SK-N-SH treated with all-trans-retinoic acid at 6 μM for 48 hours (cell line): ENCODE results near the gene SP3.
"Not testable (repeated sequence)": the region's sequence is repeated elsewhere in the genome, so short reads cannot be mapped to it uniquely, and the experiment has no call there.

Experiments
- ATAC-seq: fragments of 200-7000 bp; cut with Tn5 transposase; 3 replicates; pipeline ENCODE4 v1.9.1; 2020; ENCODE audit warnings: mild to moderate bottlenecking, moderate library complexity
- ARNTL ChIP-seq: fragments of 450-650 bp; formaldehyde crosslinking; IDR thresholded peaks from 2 replicates; pipeline ENCODE4 v1.5.0; 2020; ENCODE audit warnings: low read depth, mild to moderate bottlenecking, moderate library complexity, borderline replicate concordance
- BACH2 ChIP-seq: fragments of 250-450 bp; sonication (Bioruptor Pico); IDR thresholded peaks from 2 replicates; pipeline ENCODE4 v1.9.0; 2021; ENCODE audit warnings: mild to moderate bottlenecking, borderline replicate concordance
- CREB5 ChIP-seq: fragments of 250-450 bp; sonication (Bioruptor Pico); IDR thresholded peaks from 2 replicates; pipeline ENCODE4 v1.5.1; 2020; ENCODE audit warnings: low read depth, mild to moderate bottlenecking, moderate library complexity
- CSDC2 ChIP-seq: fragments of 250-450 bp; sonication (Bioruptor Pico); IDR thresholded peaks from 2 replicates; pipeline ENCODE4 v1.5.0; 2020; ENCODE audit warnings: mild to moderate bottlenecking, moderate library complexity
- ESRRG ChIP-seq: fragments of 250-450 bp; sonication (Bioruptor Pico); IDR thresholded peaks from 2 replicates; pipeline ENCODE4 v1.6.1; 2021; ENCODE audit warnings: mild to moderate bottlenecking
- ISL1 ChIP-seq: fragments of 250-450 bp; sonication (Bioruptor Pico); IDR thresholded peaks from 2 replicates; pipeline ENCODE4 v2.1.2; 2022; ENCODE audit warnings: mild to moderate bottlenecking, moderate library complexity
- OSR1 ChIP-seq: fragments of 250-450 bp; sonication (Bioruptor Pico); IDR thresholded peaks from 2 replicates; pipeline ENCODE4 v1.8.0; 2022; ENCODE audit warnings: moderate library complexity, mild to moderate bottlenecking, inconsistent platforms
- PATZ1 ChIP-seq: fragments of 250-450 bp; sonication (Bioruptor Pico); IDR thresholded peaks from 2 replicates; pipeline ENCODE4 v1.8.0; 2020; ENCODE audit warnings: mild to moderate bottlenecking, moderate library complexity, borderline replicate concordance
- PPARA ChIP-seq: fragments of 250-450 bp; sonication (Bioruptor Pico); IDR thresholded peaks from 2 replicates; pipeline ENCODE4 v1.5.0; 2020; ENCODE audit warnings: mild to moderate bottlenecking, borderline replicate concordance
- RARB ChIP-seq: fragments of 250-450 bp; sonication (Bioruptor Pico); IDR thresholded peaks from 2 replicates; pipeline ENCODE4 v1.8.0; 2021; ENCODE audit warnings: mild to moderate bottlenecking, moderate library complexity
- SNAI2 ChIP-seq: fragments of 250-450 bp; sonication (Bioruptor Pico); IDR thresholded peaks from 2 replicates; pipeline ENCODE4 v1.5.0; 2020; ENCODE audit warnings: mild to moderate bottlenecking, moderate library complexity
- TCF4 ChIP-seq: fragments of 250-450 bp; sonication (Bioruptor Pico); IDR thresholded peaks from 2 replicates; pipeline ENCODE4 v1.8.0; 2021; ENCODE audit warnings: mild to moderate bottlenecking, moderate library complexity, borderline replicate concordance
- TOX ChIP-seq: fragments of 250-450 bp; sonication (Bioruptor Pico); IDR thresholded peaks from 2 replicates; pipeline ENCODE4 v1.8.0; 2021; ENCODE audit warnings: mild to moderate bottlenecking, moderate library complexity, borderline replicate concordance
- TSHZ2 ChIP-seq: fragments of 250-450 bp; sonication (Bioruptor Pico); IDR thresholded peaks from 2 replicates; pipeline ENCODE4 v1.5.0; 2020; ENCODE audit warnings: mild to moderate bottlenecking, moderate library complexity
- ZC3H10 ChIP-seq: fragments of 250-450 bp; sonication (Bioruptor Pico); IDR thresholded peaks from 2 replicates; pipeline ENCODE4 v1.5.1; 2021; ENCODE audit warnings: mild to moderate bottlenecking, moderate library complexity
- ZFP3 ChIP-seq: fragments of 250-450 bp; sonication (Bioruptor Pico); IDR thresholded peaks from 2 replicates; pipeline ENCODE4 v1.5.0; 2020; ENCODE audit warnings: mild to moderate bottlenecking, moderate library complexity
- ZFP30 ChIP-seq: fragments of 450-650 bp; formaldehyde crosslinking; IDR thresholded peaks from 2 replicates; pipeline ENCODE4 v1.5.0; 2022; ENCODE audit warnings: mild to moderate bottlenecking, moderate library complexity
- ZNF565 ChIP-seq: fragments of 450-650 bp; formaldehyde crosslinking; conservative IDR thresholded peaks from 2 replicates; pipeline ENCODE4 v1.5.0; 2020; ENCODE audit warnings: low read depth, mild to moderate bottlenecking, moderate library complexity
- ZNF8 ChIP-seq: fragments of 450-650 bp; formaldehyde crosslinking; IDR thresholded peaks from 2 replicates; pipeline ENCODE4 v1.5.0; 2020; ENCODE audit warnings: mild to moderate bottlenecking, moderate library complexity
- TF ChIP-seq, protein P1 (sequence below): fragments of 250-450 bp; sonication (Bioruptor Pico); IDR thresholded peaks from 2 replicates; pipeline ENCODE4 v1.8.0; 2021; ENCODE audit warnings: low read depth, mild to moderate bottlenecking, moderate library complexity, borderline replicate concordance
- TF ChIP-seq, protein P2 (sequence below): fragments of 250-450 bp; sonication (Bioruptor Pico); IDR thresholded peaks from 2 replicates; pipeline ENCODE4 v1.5.1; 2021; ENCODE audit warnings: mild to moderate bottlenecking, moderate library complexity

The SP3 gene

DNA sequence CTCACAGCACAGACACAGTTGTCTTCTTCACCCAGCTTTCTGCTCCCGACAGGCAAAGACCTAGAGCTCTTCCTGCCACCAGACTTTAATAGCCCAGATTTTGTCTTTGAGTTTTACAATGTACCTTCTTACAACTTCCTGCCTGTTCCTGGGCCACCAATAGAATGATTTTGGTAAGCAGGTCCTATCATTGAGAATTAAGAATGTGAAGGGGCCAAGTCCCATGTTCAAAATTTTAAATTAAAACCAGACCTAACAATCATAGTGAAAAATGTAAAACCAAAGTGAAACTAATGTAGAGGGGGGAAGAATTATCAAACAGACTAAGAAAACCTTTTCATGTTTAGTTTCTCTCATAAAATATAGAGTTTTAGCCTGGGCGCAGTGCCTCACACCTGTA, 72.8 kb downstream of the SP3 start:
- no peak for ATAC-seq
- no peak for TF ChIP-seq PATZ1 (CRISPR knock-in tag)
- TF ChIP-seq, protein P1, sequence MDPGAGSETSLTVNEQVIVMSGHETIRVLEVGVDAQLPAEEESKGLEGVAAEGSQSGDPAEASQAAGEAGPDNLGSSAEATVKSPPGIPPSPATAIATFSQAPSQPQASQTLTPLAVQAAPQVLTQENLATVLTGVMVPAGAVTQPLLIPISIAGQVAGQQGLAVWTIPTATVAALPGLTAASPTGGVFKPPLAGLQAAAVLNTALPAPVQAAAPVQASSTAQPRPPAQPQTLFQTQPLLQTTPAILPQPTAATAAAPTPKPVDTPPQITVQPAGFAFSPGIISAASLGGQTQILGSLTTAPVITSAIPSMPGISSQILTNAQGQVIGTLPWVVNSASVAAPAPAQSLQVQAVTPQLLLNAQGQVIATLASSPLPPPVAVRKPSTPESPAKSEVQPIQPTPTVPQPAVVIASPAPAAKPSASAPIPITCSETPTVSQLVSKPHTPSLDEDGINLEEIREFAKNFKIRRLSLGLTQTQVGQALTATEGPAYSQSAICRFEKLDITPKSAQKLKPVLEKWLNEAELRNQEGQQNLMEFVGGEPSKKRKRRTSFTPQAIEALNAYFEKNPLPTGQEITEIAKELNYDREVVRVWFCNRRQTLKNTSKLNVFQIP (CRISPR knock-in tag): no peak
- TF ChIP-seq ARNTL (CRISPR knock-in tag): no peak
- TF ChIP-seq CREB5 (CRISPR knock-in tag): no peak
- no peak for TF ChIP-seq BACH2 (CRISPR knock-in tag)
- no peak for TF ChIP-seq ESRRG (CRISPR knock-in tag)
- TF ChIP-seq ISL1 (CRISPR knock-in tag): no peak
- no peak for TF ChIP-seq ZNF565 (CRISPR knock-in tag)
- no peak for TF ChIP-seq TOX
- TF ChIP-seq ZNF8 (CRISPR knock-in tag): no peak
- TF ChIP-seq, protein P2, sequence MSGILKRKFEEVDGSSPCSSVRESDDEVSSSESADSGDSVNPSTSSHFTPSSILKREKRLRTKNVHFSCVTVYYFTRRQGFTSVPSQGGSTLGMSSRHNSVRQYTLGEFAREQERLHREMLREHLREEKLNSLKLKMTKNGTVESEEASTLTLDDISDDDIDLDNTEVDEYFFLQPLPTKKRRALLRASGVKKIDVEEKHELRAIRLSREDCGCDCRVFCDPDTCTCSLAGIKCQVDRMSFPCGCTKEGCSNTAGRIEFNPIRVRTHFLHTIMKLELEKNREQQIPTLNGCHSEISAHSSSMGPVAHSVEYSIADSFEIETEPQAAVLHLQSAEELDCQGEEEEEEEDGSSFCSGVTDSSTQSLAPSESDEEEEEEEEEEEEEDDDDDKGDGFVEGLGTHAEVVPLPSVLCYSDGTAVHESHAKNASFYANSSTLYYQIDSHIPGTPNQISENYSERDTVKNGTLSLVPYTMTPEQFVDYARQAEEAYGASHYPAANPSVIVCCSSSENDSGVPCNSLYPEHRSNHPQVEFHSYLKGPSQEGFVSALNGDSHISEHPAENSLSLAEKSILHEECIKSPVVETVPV (CRISPR knock-in tag): no peak
- no peak for TF ChIP-seq SNAI2
- TF ChIP-seq TCF4 (CRISPR knock-in tag): no peak
- TF ChIP-seq ZC3H10 (CRISPR knock-in tag): no peak
- no peak for TF ChIP-seq ZFP3 (CRISPR knock-in tag)
- TF ChIP-seq CSDC2 (CRISPR knock-in tag): no peak

- ATAC-seq: no peak
- TF ChIP-seq SNAI2: no peak
- no peak for TF ChIP-seq ZFP30 (CRISPR knock-in tag)
- TF ChIP-seq ARNTL (CRISPR knock-in tag): no peak
- no peak for TF ChIP-seq ZC3H10 (CRISPR knock-in tag)
- TF ChIP-seq ZNF565 (CRISPR knock-in tag): no peak
- no peak for TF ChIP-seq RARB
- no peak for TF ChIP-seq TSHZ2 (CRISPR knock-in tag)
- TF ChIP-seq OSR1: no peak
- TF ChIP-seq, protein P1 (CRISPR knock-in tag): no peak
- no peak for TF ChIP-seq CREB5 (CRISPR knock-in tag)
- no peak for TF ChIP-seq ESRRG (CRISPR knock-in tag)
- TF ChIP-seq, protein P2 (CRISPR knock-in tag): no peak
- TF ChIP-seq PPARA (CRISPR knock-in tag): no peak
- TF ChIP-seq, all 23 proteins: peak for 0
These were observed 73.7 kb downstream of the SP3 start for GRCh38 chr2:173891315-173892037.

DNA sequence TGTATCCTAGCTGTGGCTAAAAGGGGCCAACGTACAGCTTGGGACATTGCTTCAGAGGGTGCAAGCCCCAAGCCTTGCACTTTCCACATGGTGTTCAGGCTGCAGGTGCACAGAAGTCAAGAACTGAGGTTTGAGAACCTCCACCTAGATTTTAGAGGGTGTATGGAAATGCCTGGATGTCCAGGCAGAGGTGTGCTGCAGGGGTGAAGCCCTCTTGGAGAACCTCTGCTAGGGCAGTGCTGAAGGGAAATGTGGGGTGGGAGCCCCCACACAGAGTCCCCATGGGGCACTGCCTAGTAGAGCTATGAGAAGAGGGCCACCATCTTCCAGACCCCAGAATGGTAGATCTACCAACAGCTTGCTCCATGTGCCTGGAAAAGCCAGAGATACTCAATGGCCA, 75.7 kb downstream of the SP3 start:
- not testable (repeated sequence) for ATAC-seq
